Liver (tissue), 9 donors: ENCODE measurements around the gene PCDHGA9. TPM values are rescaled to one million over a fixed set of nuclear protein-coding genes. Genes with fewer than 3 reads are reported as not detected.
"Not testable (repeated sequence)": the region's sequence is repeated elsewhere in the genome, so short reads cannot be mapped to it uniquely, and the experiment has no call there.

ENCODE experiments used
- DNase-seq: peaks from one replicate; pipeline ENCODE4 v3.0.0-alpha.2; 2017; ENCODE audit warnings: low spot score
- H3K27ac ChIP-seq, 2 donors: one replicate each; pipeline ENCODE4 v1.7.0; 2013; ENCODE audit warnings: inconsistent platforms in 2 of 2, low read length in 2 of 2, control low read depth in 1 of 2, low read depth in 1 of 2, mild to moderate bottlenecking in 1 of 2
- H3K27me3 ChIP-seq, 4 donors: one replicate each; pipeline versions ENCODE4 v1.6.1 to v1.7.0; 2013; ENCODE audit warnings: low read length in 3 of 4, inconsistent platforms in 1 of 4, mild to moderate bottlenecking in 1 of 4, moderate library complexity in 1 of 4; ENCODE audit not compliant: control insufficient read depth in 4 of 4, insufficient read depth in 4 of 4
- H3K36me3 ChIP-seq, 4 donors: one replicate each; pipeline versions ENCODE4 v1.6.1 to v1.7.0; 2013; ENCODE audit warnings: low read length in 3 of 4, mild to moderate bottlenecking in 3 of 4, low read depth in 1 of 4, moderate library complexity in 1 of 4; ENCODE audit not compliant: control insufficient read depth in 4 of 4, insufficient read depth in 3 of 4
- H3K4me1 ChIP-seq, 4 donors: one replicate each; pipeline versions ENCODE4 v1.6.1 to v1.7.0; 2013; ENCODE audit warnings: low read length in 3 of 4, mild to moderate bottlenecking in 3 of 4, moderate library complexity in 1 of 4; ENCODE audit not compliant: control insufficient read depth in 4 of 4, insufficient read depth in 4 of 4
- H3K4me3 ChIP-seq, 3 donors: one replicate each; pipeline versions ENCODE4 v1.6.1 to v1.7.0; 2013; ENCODE audit warnings: low read length in 3 of 3, control low read depth in 1 of 3, low read depth in 1 of 3, mild to moderate bottlenecking in 1 of 3
- H3K9ac ChIP-seq, 2 donors: one replicate each; pipeline ENCODE4 v1.7.0; 2013; ENCODE audit warnings: low read length in 2 of 2, mild to moderate bottlenecking in 2 of 2, moderate library complexity in 2 of 2, control low read depth in 1 of 2, low read depth in 1 of 2
- H3K9me3 ChIP-seq, 4 donors: one replicate each; pipeline versions ENCODE4 v1.6.1 to v1.7.0; 2013; ENCODE audit warnings: low read length in 3 of 4; ENCODE audit not compliant: control insufficient read depth in 4 of 4
- FOXA1 ChIP-seq: IDR thresholded peaks from 2 replicates; pipeline ENCODE4 v1.6.1; 2016; ENCODE audit warnings: antibody characterized with exemption
- FOXA2 ChIP-seq: IDR thresholded peaks from 2 replicates; pipeline ENCODE4 v1.6.1; 2016; ENCODE audit warnings: antibody characterized with exemption
- GABPA ChIP-seq, 2 donors: IDR thresholded peaks in 1 of 2; conservative IDR thresholded peaks in 1 of 2; 2 replicates each; pipeline ENCODE4 v1.6.1; 2016; ENCODE audit warnings: antibody characterized with exemption in 2 of 2, mild to moderate bottlenecking in 1 of 2, moderate library complexity in 1 of 2
- HNF4A ChIP-seq, 2 donors: conservative IDR thresholded peaks; 2 replicates each; pipeline ENCODE4 v1.6.1; 2016; ENCODE audit warnings: antibody characterized with exemption in 2 of 2, mild to moderate bottlenecking in 2 of 2
- HNF4G ChIP-seq: IDR thresholded peaks from 2 replicates; pipeline ENCODE4 v1.6.1; 2016; ENCODE audit warnings: antibody characterized with exemption
- JUND ChIP-seq, 2 donors: IDR thresholded peaks; 2 replicates each; pipeline ENCODE4 v1.6.1; 2016; ENCODE audit warnings: antibody characterized with exemption in 2 of 2
- NR2F2 ChIP-seq: IDR thresholded peaks from 2 replicates; pipeline ENCODE4 v1.6.1; 2016; ENCODE audit warnings: antibody characterized with exemption
- RAD21 ChIP-seq, 2 donors: IDR thresholded peaks; 2 replicates each; pipeline ENCODE4 v1.6.1; 2016; ENCODE audit warnings: antibody characterized with exemption in 2 of 2, mild to moderate bottlenecking in 2 of 2
- REST ChIP-seq: IDR thresholded peaks from 2 replicates; pipeline ENCODE4 v1.6.1; 2016; ENCODE audit warnings: antibody characterized with exemption, mild to moderate bottlenecking
- RXRA ChIP-seq, 2 donors: IDR thresholded peaks; 2 replicates each; pipeline ENCODE4 v1.6.1; 2017 to 2018; ENCODE audit warnings: antibody characterized with exemption in 2 of 2, mild to moderate bottlenecking in 1 of 2
- SP1 ChIP-seq: IDR thresholded peaks from 2 replicates; pipeline ENCODE4 v1.6.1; 2018; ENCODE audit warnings: antibody characterized with exemption, mild to moderate bottlenecking
- YY1 ChIP-seq: IDR thresholded peaks from 2 replicates; pipeline ENCODE4 v1.6.1; 2016; ENCODE audit warnings: antibody characterized with exemption, mild to moderate bottlenecking
- ZBTB33 ChIP-seq: IDR thresholded peaks from 2 replicates; pipeline ENCODE4 v1.6.1; 2016; ENCODE audit warnings: antibody characterized with exemption
- WGBS: extraction: QIAGEN DNeasy Blood & Tissue Kit; methylation state at CpG from one replicate; pipeline ENCODE4 v1.1.7; 2013; 5-methylcytosine and 5-hydroxymethylcytosine counted together
- polyA plus RNA-seq, 2 donors: library from polyadenylated mRNA; stranded (reverse) in 1 of 2; unstranded in 1 of 2; fragments of 200-250 nt in 1 of 2; fragments of >200 nt in 1 of 2; fragmentation: Nextera tagmentation in 1 of 2; extraction: Ambion mirVana in 1 of 2; gene quantifications; one replicate each; pipeline versions ENCODE4 v1.2.1 to v1.2.3, GENCODE V29; 2013 to 2015
- total RNA-seq, 2 donors: library from RNA; depleted of rRNA; stranded (reverse); fragments of >200 nt; gene quantifications; one replicate each; pipeline ENCODE4 v1.2.3, GENCODE V29; 2014
- TF ChIP-seq, protein P1 (sequence below): fragments of 150-350 bp; IDR thresholded peaks from 2 replicates; pipeline ENCODE4 v1.5.1; 2017; ENCODE audit warnings: improper control_type of control experiment, low read depth, low read length; ENCODE audit not compliant: missing input control
- TF ChIP-seq, protein P2 (sequence below): IDR thresholded peaks from 2 replicates; pipeline ENCODE4 v1.6.1; 2016; ENCODE audit warnings: antibody characterized with exemption
- TF ChIP-seq, protein P3 (sequence below): IDR thresholded peaks from 2 replicates; pipeline ENCODE4 v1.6.1; 2016; ENCODE audit warnings: antibody characterized with exemption
- donor health status: healthy.
- donor health status: healthy.
- donor health status: healthy.
- donor health status: healthy.
- donor health status: healthy.

The PCDHGA9 gene
- total and polyA plus RNA-seq, 4 donors, result 0.11 to 2.8 (median 0.57) TPM

- peaks cover 29 to 76% (median 36%) of the 10 kb centered on the region in 4 donors for H3K9me3 ChIP-seq
- not testable (repeated sequence) for H3K4me1 ChIP-seq, H3K4me3 ChIP-seq, H3K9ac ChIP-seq, H3K36me3 ChIP-seq, H3K27me3 ChIP-seq, DNase-seq, H3K27ac ChIP-seq
- 36% methylated on average over 44 of the region's 53 CpGs for WGBS
Observed at GRCh38 chr5:141394401-141395187, 8.0 kb upstream of the PCDHGA9 start.

DNA sequence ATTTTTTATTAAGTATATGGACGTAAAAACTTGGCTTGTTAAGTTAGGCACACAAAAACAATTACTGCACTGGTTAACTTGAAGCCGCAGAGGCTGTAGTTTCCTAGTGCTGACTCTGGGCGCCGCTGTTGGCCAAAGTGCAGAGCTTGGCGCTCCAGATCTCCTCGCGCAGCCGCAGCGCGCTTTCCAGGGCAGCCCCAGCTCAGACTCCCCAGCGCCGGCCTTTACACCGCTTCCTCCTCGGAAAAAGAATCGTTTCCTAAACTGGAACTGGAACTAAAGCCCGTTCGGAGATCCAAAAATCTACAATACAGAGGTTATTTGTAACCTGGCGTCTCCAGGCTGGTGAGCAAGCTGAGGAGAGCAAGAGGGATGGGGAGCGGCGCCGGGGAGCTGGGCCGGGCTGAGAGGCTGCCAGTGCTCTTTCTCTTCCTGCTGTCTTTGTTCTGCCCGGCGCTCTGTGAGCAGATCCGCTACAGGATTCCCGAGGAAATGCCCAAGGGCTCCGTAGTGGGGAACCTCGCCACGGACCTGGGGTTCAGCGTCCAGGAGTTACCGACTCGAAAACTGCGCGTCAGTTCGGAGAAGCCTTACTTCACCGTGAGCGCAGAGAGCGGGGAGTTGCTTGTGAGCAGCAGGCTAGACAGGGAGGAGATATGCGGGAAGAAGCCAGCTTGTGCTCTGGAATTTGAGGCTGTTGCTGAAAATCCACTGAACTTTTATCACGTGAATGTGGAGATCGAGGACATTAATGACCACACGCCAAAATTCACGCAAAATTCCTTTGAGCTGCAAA lies 4.6 kb upstream of the PCDHGA9 start, which contains the start of gene PCDHGB5:
Gene PCDHGB5, plus strand, starts transcription at position 192 of the 796 bp plus-strand sequence. Its CDS starts 181 bp downstream, at position 373.
- not testable (repeated sequence) for DNase-seq, H3K27ac ChIP-seq, H3K9ac ChIP-seq, H3K36me3 ChIP-seq, H3K27me3 ChIP-seq, H3K4me1 ChIP-seq
- Histone ChIP-seq H3K4me3 (peak within 1 kb of the TSS; percentile 41 to 54 (median 45)), H3K9me3 (peaks cover 20 to 67% (median 36%) of the 10 kb centered on the region in 4 donors)
- WGBS, result 7% methylated on average over 24 of the region's 43 CpGs
- peak; percentile 68 to 73 for TF ChIP-seq RAD21 (IDR thresholded peaks at IDR 0.05)
- TF ChIP-seq, protein P1, sequence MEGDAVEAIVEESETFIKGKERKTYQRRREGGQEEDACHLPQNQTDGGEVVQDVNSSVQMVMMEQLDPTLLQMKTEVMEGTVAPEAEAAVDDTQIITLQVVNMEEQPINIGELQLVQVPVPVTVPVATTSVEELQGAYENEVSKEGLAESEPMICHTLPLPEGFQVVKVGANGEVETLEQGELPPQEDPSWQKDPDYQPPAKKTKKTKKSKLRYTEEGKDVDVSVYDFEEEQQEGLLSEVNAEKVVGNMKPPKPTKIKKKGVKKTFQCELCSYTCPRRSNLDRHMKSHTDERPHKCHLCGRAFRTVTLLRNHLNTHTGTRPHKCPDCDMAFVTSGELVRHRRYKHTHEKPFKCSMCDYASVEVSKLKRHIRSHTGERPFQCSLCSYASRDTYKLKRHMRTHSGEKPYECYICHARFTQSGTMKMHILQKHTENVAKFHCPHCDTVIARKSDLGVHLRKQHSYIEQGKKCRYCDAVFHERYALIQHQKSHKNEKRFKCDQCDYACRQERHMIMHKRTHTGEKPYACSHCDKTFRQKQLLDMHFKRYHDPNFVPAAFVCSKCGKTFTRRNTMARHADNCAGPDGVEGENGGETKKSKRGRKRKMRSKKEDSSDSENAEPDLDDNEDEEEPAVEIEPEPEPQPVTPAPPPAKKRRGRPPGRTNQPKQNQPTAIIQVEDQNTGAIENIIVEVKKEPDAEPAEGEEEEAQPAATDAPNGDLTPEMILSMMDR, result peak; percentile 64

DNA sequence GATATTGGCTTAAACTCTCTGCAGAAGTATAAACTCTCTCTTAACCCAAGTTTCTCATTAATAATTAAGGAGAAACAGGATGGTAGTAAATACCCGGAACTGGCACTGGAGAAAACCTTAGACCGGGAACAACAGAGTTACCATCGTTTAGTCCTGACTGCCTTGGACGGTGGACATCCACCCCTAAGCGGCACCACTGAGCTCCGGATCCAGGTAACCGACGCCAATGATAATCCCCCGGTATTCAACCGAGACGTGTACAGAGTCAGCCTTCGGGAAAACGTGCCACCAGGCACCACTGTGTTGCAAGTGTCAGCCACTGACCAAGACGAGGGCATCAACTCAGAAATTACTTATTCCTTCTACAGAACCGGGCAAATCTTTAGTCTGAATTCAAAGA lies 4.0 kb upstream of the PCDHGA9 start:
- H3K4me3 ChIP-seq, result peak overlapping the region in 2 of 3 donors; percentile 41 to 54
- 25% methylated on average over 15 of the region's 15 CpGs for WGBS
- no peaks in the 10 kb centered on the region for H3K36me3 ChIP-seq
- H3K27me3 ChIP-seq, result peaks cover 0 to 3% (median 0%) of the 10 kb centered on the region in 4 donors
- H3K4me1 ChIP-seq, result peaks cover 0 to 4% (median 0%) of the 10 kb centered on the region in 4 donors
- H3K9ac ChIP-seq, result no peak overlapping the region
- DNase-seq, result no peak
- H3K27ac ChIP-seq, result no peak overlapping the region
- TF ChIP-seq RXRA (IDR thresholded peaks at IDR 0.05), result no peak
- TF ChIP-seq NR2F2, result no peak
- no peak for TF ChIP-seq FOXA1
- no peak for TF ChIP-seq YY1
- TF ChIP-seq HNF4A (conservative IDR thresholded peaks at IDR 0.05), result no peak
- TF ChIP-seq ZBTB33, result no peak
- TF ChIP-seq REST, result no peak
- TF ChIP-seq HNF4G, result no peak
- no peak for TF ChIP-seq RAD21 (IDR thresholded peaks at IDR 0.05)
- no peak for TF ChIP-seq JUND (IDR thresholded peaks at IDR 0.05)
- TF ChIP-seq, protein P2, sequence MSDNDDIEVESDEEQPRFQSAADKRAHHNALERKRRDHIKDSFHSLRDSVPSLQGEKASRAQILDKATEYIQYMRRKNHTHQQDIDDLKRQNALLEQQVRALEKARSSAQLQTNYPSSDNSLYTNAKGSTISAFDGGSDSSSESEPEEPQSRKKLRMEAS, result no peak
- no peak for TF ChIP-seq FOXA2
- TF ChIP-seq SP1, result no peak
- no peak for TF ChIP-seq GABPA (IDR thresholded peaks at IDR 0.05 in 1 of 2, conservative IDR thresholded peaks at IDR 0.05 in 1 of 2)
- TF ChIP-seq, protein P3, sequence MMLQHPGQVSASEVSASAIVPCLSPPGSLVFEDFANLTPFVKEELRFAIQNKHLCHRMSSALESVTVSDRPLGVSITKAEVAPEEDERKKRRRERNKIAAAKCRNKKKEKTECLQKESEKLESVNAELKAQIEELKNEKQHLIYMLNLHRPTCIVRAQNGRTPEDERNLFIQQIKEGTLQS, result no peak
- H3K9me3 ChIP-seq, result peaks cover 15 to 68% (median 35%) of the 10 kb centered on the region in 4 donors
